Tibial nerve (tissue), 4 donors: ENCODE data around the gene ZDHHC5.

ENCODE experiments used
- EP300 ChIP-seq, 2 donors: sonication (generic); formaldehyde crosslinking; IDR thresholded peaks; one replicate each; pipeline ENCODE4 v1.6.1; 2017; ENCODE audit warnings: antibody characterized with exemption in 2 of 2, mild to moderate bottlenecking in 1 of 2
- POLR2A ChIP-seq, 2 donors: fragments of 450-650 bp; IDR thresholded peaks; one replicate each; pipeline ENCODE4 v1.6.1; 2017; ENCODE audit warnings: antibody characterized with exemption in 2 of 2, mild to moderate bottlenecking in 2 of 2, moderate library complexity in 2 of 2
- TF ChIP-seq, protein P1 (sequence below), 5 experiments: fragments of 200-600 bp in 3 of 5; fragments of 450-650 bp in 2 of 5; sonication (generic) in 3 of 5; IDR thresholded peaks; one replicate each; pipeline ENCODE4 v1.5.1; 2016 to 2019; ENCODE audit warnings: antibody characterized with exemption in 5 of 5, mild to moderate bottlenecking in 3 of 5, moderate library complexity in 2 of 5

DNA sequence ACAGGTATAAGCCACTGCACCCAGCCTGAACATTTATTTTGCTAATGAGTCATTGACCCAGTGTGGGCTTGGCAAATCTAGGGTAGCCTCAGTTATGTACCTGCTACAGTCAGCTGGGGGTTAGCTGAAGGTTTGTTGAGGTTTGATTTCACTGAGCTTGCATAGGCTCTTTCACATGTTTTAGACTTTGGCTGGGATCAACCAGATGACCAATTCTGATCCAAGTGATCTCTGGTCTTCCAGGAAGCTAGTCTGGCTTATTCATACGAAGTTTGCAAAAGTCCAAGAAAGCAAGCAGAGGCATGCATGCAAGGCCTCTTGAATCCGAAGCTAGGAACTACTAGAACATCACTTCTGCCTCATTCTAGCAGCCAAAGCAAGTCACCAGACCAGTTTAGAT, 49.5 kb upstream of the ZDHHC5 start:
- TF ChIP-seq, protein P1, sequence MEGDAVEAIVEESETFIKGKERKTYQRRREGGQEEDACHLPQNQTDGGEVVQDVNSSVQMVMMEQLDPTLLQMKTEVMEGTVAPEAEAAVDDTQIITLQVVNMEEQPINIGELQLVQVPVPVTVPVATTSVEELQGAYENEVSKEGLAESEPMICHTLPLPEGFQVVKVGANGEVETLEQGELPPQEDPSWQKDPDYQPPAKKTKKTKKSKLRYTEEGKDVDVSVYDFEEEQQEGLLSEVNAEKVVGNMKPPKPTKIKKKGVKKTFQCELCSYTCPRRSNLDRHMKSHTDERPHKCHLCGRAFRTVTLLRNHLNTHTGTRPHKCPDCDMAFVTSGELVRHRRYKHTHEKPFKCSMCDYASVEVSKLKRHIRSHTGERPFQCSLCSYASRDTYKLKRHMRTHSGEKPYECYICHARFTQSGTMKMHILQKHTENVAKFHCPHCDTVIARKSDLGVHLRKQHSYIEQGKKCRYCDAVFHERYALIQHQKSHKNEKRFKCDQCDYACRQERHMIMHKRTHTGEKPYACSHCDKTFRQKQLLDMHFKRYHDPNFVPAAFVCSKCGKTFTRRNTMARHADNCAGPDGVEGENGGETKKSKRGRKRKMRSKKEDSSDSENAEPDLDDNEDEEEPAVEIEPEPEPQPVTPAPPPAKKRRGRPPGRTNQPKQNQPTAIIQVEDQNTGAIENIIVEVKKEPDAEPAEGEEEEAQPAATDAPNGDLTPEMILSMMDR (IDR thresholded peaks at IDR 0.05) = no peak
- TF ChIP-seq POLR2A (IDR thresholded peaks at IDR 0.05) (no peak), EP300 (IDR thresholded peaks at IDR 0.05) (no peak)
